Liver (tissue), 9 donors: ENCODE measurements around the gene NCBP2. TPM values are rescaled to one million over a fixed set of nuclear protein-coding genes. Genes with fewer than 3 reads are reported as not detected.

ENCODE experiments used
- DNase-seq: peaks from one replicate; pipeline ENCODE4 v3.0.0-alpha.2; 2017; ENCODE audit warnings: low spot score
- H3K27ac ChIP-seq, 2 donors: one replicate each; pipeline ENCODE4 v1.7.0; 2013; ENCODE audit warnings: inconsistent platforms in 2 of 2, low read length in 2 of 2, control low read depth in 1 of 2, low read depth in 1 of 2, mild to moderate bottlenecking in 1 of 2
- H3K27me3 ChIP-seq, 4 donors: one replicate each; pipeline versions ENCODE4 v1.6.1 to v1.7.0; 2013; ENCODE audit warnings: low read length in 3 of 4, inconsistent platforms in 1 of 4, mild to moderate bottlenecking in 1 of 4, moderate library complexity in 1 of 4; ENCODE audit not compliant: control insufficient read depth in 4 of 4, insufficient read depth in 4 of 4
- H3K36me3 ChIP-seq, 4 donors: one replicate each; pipeline versions ENCODE4 v1.6.1 to v1.7.0; 2013; ENCODE audit warnings: low read length in 3 of 4, mild to moderate bottlenecking in 3 of 4, low read depth in 1 of 4, moderate library complexity in 1 of 4; ENCODE audit not compliant: control insufficient read depth in 4 of 4, insufficient read depth in 3 of 4
- H3K4me1 ChIP-seq, 4 donors: one replicate each; pipeline versions ENCODE4 v1.6.1 to v1.7.0; 2013; ENCODE audit warnings: low read length in 3 of 4, mild to moderate bottlenecking in 3 of 4, moderate library complexity in 1 of 4; ENCODE audit not compliant: control insufficient read depth in 4 of 4, insufficient read depth in 4 of 4
- H3K4me3 ChIP-seq, 3 donors: one replicate each; pipeline versions ENCODE4 v1.6.1 to v1.7.0; 2013; ENCODE audit warnings: low read length in 3 of 3, control low read depth in 1 of 3, low read depth in 1 of 3, mild to moderate bottlenecking in 1 of 3
- H3K9ac ChIP-seq, 2 donors: one replicate each; pipeline ENCODE4 v1.7.0; 2013; ENCODE audit warnings: low read length in 2 of 2, mild to moderate bottlenecking in 2 of 2, moderate library complexity in 2 of 2, control low read depth in 1 of 2, low read depth in 1 of 2
- H3K9me3 ChIP-seq, 4 donors: one replicate each; pipeline versions ENCODE4 v1.6.1 to v1.7.0; 2013; ENCODE audit warnings: low read length in 3 of 4; ENCODE audit not compliant: control insufficient read depth in 4 of 4
- EGR1 ChIP-seq, 2 donors: IDR thresholded peaks; 2 replicates each; pipeline ENCODE4 v1.6.1; 2016 to 2018; ENCODE audit warnings: antibody characterized with exemption in 2 of 2, low read depth in 2 of 2
- FOXA1 ChIP-seq: IDR thresholded peaks from 2 replicates; pipeline ENCODE4 v1.6.1; 2016; ENCODE audit warnings: antibody characterized with exemption
- FOXA2 ChIP-seq: IDR thresholded peaks from 2 replicates; pipeline ENCODE4 v1.6.1; 2016; ENCODE audit warnings: antibody characterized with exemption
- HNF4A ChIP-seq, 2 donors: conservative IDR thresholded peaks; 2 replicates each; pipeline ENCODE4 v1.6.1; 2016; ENCODE audit warnings: antibody characterized with exemption in 2 of 2, mild to moderate bottlenecking in 2 of 2
- JUND ChIP-seq, 2 donors: IDR thresholded peaks; 2 replicates each; pipeline ENCODE4 v1.6.1; 2016; ENCODE audit warnings: antibody characterized with exemption in 2 of 2
- NR2F2 ChIP-seq: IDR thresholded peaks from 2 replicates; pipeline ENCODE4 v1.6.1; 2016; ENCODE audit warnings: antibody characterized with exemption
- RXRA ChIP-seq, 2 donors: IDR thresholded peaks; 2 replicates each; pipeline ENCODE4 v1.6.1; 2017 to 2018; ENCODE audit warnings: antibody characterized with exemption in 2 of 2, mild to moderate bottlenecking in 1 of 2
- TAF1 ChIP-seq: conservative IDR thresholded peaks from 2 replicates; pipeline ENCODE4 v1.6.1; 2016; ENCODE audit warnings: antibody characterized with exemption, mild to moderate bottlenecking
- YY1 ChIP-seq: IDR thresholded peaks from 2 replicates; pipeline ENCODE4 v1.6.1; 2016; ENCODE audit warnings: antibody characterized with exemption, mild to moderate bottlenecking
- WGBS: extraction: QIAGEN DNeasy Blood & Tissue Kit; methylation state at CpG from one replicate; pipeline ENCODE4 v1.1.7; 2013; 5-methylcytosine and 5-hydroxymethylcytosine counted together
- polyA plus RNA-seq, 2 donors: library from polyadenylated mRNA; stranded (reverse) in 1 of 2; unstranded in 1 of 2; fragments of 200-250 nt in 1 of 2; fragments of >200 nt in 1 of 2; fragmentation: Nextera tagmentation in 1 of 2; extraction: Ambion mirVana in 1 of 2; gene quantifications; one replicate each; pipeline versions ENCODE4 v1.2.1 to v1.2.3, GENCODE V29; 2013 to 2015
- total RNA-seq, 2 donors: library from RNA; depleted of rRNA; stranded (reverse); fragments of >200 nt; gene quantifications; one replicate each; pipeline ENCODE4 v1.2.3, GENCODE V29; 2014
- TF ChIP-seq, protein P1 (sequence below): fragments of 150-350 bp; IDR thresholded peaks from 2 replicates; pipeline ENCODE4 v1.5.1; 2017; ENCODE audit warnings: improper control_type of control experiment, low read depth, low read length; ENCODE audit not compliant: missing input control
- TF ChIP-seq, protein P2 (sequence below): IDR thresholded peaks from 2 replicates; pipeline ENCODE4 v1.6.1; 2016; ENCODE audit warnings: antibody characterized with exemption
- TF ChIP-seq, protein P3 (sequence below): IDR thresholded peaks from 2 replicates; pipeline ENCODE4 v1.6.1; 2016; ENCODE audit warnings: antibody characterized with exemption, mild to moderate bottlenecking
- TF ChIP-seq, protein P4 (sequence below): IDR thresholded peaks from 2 replicates; pipeline ENCODE4 v1.6.1; 2016; ENCODE audit warnings: antibody characterized with exemption
- donor health status: healthy.
- donor health status: healthy.
- donor health status: healthy.
- donor health status: healthy.
- donor health status: healthy.

The NCBP2 gene
- total and polyA plus RNA-seq, 4 donors, result 16.2 to 19.2 (median 18.1) TPM

DNA sequence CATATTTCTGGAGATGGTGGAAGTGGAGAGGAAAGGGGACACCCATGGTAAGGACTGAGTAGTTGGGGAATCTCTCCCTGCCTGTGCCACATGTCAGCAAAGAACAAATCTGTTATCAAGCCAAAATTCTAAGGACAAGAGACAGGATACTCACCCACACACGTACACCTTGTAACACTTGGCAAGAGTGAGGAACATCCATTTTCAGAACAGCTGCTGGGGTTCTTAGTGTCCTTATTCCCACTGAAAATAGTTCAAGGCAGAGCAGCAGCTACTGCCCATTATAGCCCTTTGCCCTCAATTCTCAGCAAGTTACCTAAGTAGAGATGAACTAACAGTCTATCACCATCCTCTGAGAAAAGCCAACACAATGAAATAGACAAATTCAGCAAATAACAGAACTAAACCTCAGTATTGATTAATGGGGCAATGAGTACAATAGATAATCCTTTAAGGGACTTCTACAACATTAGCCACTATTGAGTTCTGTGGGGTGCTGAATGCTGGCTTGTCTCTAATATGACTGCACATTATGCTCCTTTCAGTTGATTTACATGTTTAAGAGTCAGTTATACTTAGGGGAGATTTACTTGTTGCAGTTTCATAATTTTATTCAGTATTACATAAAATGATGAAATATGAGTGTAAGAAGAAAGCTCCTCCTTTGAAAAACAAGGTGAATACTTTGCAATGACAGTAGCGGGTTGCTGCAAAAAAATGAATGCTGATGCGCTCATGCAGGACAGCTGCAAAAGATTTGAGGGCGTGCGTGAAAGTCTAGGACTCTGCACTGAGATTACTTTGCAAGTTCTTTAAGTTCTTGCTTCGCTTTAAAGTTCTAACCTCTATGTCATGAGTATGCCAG, 52.3 kb downstream of the NCBP2 start (continued):
- no peak for TF ChIP-seq HNF4A (conservative IDR thresholded peaks at IDR 0.05)
- TF ChIP-seq FOXA2, result no peak
- no peak for TF ChIP-seq TAF1

DNA sequence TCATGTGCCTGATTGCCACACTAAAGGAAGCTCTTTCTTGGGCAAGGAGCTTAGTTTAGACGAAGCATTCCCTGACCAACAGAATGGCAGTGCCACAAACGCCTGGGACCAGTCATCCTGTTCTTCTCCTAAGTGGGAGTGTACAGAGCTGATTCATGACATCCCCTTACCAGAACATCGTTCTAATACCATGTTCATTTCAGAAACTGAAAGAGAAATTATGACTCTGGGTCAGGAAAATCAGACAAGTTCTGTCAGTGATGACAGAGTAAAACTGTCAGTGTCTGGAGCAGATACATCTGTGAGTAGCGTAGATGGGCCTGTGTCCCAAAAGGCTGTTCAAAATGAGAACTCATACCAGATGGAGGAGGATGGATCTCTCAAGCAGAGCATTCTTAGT, 56.2 kb downstream of the NCBP2 start:
- TF ChIP-seq, protein P1, sequence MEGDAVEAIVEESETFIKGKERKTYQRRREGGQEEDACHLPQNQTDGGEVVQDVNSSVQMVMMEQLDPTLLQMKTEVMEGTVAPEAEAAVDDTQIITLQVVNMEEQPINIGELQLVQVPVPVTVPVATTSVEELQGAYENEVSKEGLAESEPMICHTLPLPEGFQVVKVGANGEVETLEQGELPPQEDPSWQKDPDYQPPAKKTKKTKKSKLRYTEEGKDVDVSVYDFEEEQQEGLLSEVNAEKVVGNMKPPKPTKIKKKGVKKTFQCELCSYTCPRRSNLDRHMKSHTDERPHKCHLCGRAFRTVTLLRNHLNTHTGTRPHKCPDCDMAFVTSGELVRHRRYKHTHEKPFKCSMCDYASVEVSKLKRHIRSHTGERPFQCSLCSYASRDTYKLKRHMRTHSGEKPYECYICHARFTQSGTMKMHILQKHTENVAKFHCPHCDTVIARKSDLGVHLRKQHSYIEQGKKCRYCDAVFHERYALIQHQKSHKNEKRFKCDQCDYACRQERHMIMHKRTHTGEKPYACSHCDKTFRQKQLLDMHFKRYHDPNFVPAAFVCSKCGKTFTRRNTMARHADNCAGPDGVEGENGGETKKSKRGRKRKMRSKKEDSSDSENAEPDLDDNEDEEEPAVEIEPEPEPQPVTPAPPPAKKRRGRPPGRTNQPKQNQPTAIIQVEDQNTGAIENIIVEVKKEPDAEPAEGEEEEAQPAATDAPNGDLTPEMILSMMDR, result no peak
- TF ChIP-seq YY1 (no peak), EGR1 (IDR thresholded peaks at IDR 0.05; ENCODE audit: low read depth in 2 of 2) (no peak), NR2F2 (no peak), JUND (IDR thresholded peaks at IDR 0.05) (no peak), FOXA2 (no peak), RXRA (IDR thresholded peaks at IDR 0.05) (no peak), TAF1 (no peak), HNF4A (conservative IDR thresholded peaks at IDR 0.05) (no peak), FOXA1 (no peak)
- TF ChIP-seq, protein P2, sequence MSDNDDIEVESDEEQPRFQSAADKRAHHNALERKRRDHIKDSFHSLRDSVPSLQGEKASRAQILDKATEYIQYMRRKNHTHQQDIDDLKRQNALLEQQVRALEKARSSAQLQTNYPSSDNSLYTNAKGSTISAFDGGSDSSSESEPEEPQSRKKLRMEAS, result no peak
- TF ChIP-seq, protein P3, sequence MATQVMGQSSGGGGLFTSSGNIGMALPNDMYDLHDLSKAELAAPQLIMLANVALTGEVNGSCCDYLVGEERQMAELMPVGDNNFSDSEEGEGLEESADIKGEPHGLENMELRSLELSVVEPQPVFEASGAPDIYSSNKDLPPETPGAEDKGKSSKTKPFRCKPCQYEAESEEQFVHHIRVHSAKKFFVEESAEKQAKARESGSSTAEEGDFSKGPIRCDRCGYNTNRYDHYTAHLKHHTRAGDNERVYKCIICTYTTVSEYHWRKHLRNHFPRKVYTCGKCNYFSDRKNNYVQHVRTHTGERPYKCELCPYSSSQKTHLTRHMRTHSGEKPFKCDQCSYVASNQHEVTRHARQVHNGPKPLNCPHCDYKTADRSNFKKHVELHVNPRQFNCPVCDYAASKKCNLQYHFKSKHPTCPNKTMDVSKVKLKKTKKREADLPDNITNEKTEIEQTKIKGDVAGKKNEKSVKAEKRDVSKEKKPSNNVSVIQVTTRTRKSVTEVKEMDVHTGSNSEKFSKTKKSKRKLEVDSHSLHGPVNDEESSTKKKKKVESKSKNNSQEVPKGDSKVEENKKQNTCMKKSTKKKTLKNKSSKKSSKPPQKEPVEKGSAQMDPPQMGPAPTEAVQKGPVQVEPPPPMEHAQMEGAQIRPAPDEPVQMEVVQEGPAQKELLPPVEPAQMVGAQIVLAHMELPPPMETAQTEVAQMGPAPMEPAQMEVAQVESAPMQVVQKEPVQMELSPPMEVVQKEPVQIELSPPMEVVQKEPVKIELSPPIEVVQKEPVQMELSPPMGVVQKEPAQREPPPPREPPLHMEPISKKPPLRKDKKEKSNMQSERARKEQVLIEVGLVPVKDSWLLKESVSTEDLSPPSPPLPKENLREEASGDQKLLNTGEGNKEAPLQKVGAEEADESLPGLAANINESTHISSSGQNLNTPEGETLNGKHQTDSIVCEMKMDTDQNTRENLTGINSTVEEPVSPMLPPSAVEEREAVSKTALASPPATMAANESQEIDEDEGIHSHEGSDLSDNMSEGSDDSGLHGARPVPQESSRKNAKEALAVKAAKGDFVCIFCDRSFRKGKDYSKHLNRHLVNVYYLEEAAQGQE, result no peak
- TF ChIP-seq, protein P4, sequence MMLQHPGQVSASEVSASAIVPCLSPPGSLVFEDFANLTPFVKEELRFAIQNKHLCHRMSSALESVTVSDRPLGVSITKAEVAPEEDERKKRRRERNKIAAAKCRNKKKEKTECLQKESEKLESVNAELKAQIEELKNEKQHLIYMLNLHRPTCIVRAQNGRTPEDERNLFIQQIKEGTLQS, result no peak
- Histone ChIP-seq H3K36me3 (peaks cover 2 to 30% (median 13%) of the 10 kb centered on the region in 4 donors), H3K4me3 (no peak overlapping the region), H3K27me3 (no peaks in the 10 kb centered on the region), H3K9ac (no peak overlapping the region), H3K27ac (no peak overlapping the region), H3K4me1 (no peaks in the 10 kb centered on the region), H3K9me3 (no peaks in the 10 kb centered on the region)
- no peak for DNase-seq
- WGBS, result 74% methylated on average over 4 of the region's 4 CpGs

Other genes starting within 250 kb of the NCBP2 start
- gene CEP19, start 230.3 kb downstream of the NCBP2 start, total RNA-seq, result under 1 TPM; 0.59 to 0.79 TPM
- gene CEP19, start 230.3 kb downstream of the NCBP2 start, polyA plus RNA-seq, result under 1 TPM; 0.44 to 0.75 TPM
- gene PIGX, start 230.2 kb downstream of the NCBP2 start, total RNA-seq, result 10 to 100 TPM in 1 of 2 donors, 1 to 10 TPM in 1; 7.1 to 10.0 TPM
- gene PIGX, start 230.2 kb downstream of the NCBP2 start, polyA plus RNA-seq, result 1 to 10 TPM; 5.1 to 6.0 TPM
- gene PAK2, start 202.7 kb downstream of the NCBP2 start, total RNA-seq, result 10 to 100 TPM; 30.4 to 44.3 TPM
- gene PAK2, start 202.7 kb downstream of the NCBP2 start, polyA plus RNA-seq, result 10 to 100 TPM; 16.0 to 19.4 TPM
- 10 to 100 TPM; 21.6 to 26.9 TPM for gene SENP5, start 74.6 kb downstream of the NCBP2 start, total RNA-seq
- gene SENP5, start 74.6 kb downstream of the NCBP2 start, polyA plus RNA-seq, result 1 to 10 TPM; 3.9 to 7.0 TPM
- gene PIGZ, start 26.3 kb upstream of the NCBP2 start, total RNA-seq, result 1 to 10 TPM; 1.4 to 1.7 TPM
- 1 to 10 TPM in 1 of 2 donors, under 1 TPM in 1; 0.99 to 2.4 TPM for gene PIGZ, start 26.3 kb upstream of the NCBP2 start, polyA plus RNA-seq
- 1 to 10 TPM in 1 of 2 donors, under 1 TPM in 1; 0.92 to 1.2 TPM for gene MELTF, start 87.3 kb upstream of the NCBP2 start, total RNA-seq
- gene MELTF, start 87.3 kb upstream of the NCBP2 start, polyA plus RNA-seq, result 1 to 10 TPM in 1 of 2 donors, under 1 TPM in 1; 0.14 to 1.1 TPM